ENCODE measurements around the gene SCAMP5. TPM values are rescaled to one million over a fixed set of nuclear protein-coding genes. Genes with fewer than 3 reads are reported as not detected.

SCAMP5 gene
- total and polyA plus RNA-seq, 2 of the 13 experiments (the other 11 are each of a cell fraction or from before 2014, with no cell fraction given), result 34.3 to 49.0 TPM

GRCh38 chr15:75045332-75046015 lies 50.1 kb downstream of the SCAMP5 start:
- no peak overlapping the region for H3K4me3 ChIP-seq (replicated peaks in 1 of 3; ENCODE audit: insufficient read depth in 1 of 3, low read depth in 2 of 3, low read length in 3 of 3)
- FAIRE-seq (no peak), DNase-seq (ENCODE audit: low spot score) (no peak), ATAC-seq (no peak)
- no peak overlapping the region for H2AFZ ChIP-seq (ENCODE audit: low read length)
- no peak overlapping the region for H3K9ac ChIP-seq (ENCODE audit: insufficient read depth, low read depth, low read length)
- no TSS peak for BruUV-seq (replicated peaks)
- H3K9me3 ChIP-seq (ENCODE audit: low read length), result no peaks in the 10 kb centered on the region
- H3K36me3 ChIP-seq (replicated peaks in 1 of 2; ENCODE audit: control insufficient read depth in 1 of 2, insufficient read depth in 2 of 2, low read length in 2 of 2), result peaks cover 5 to 15% of the 10 kb centered on the region in 2 experiments; a peak in 4 of 5 replicates
- H3K4me2 ChIP-seq (ENCODE audit: low read depth, low read length), result no peak overlapping the region
- POLR2A ChIA-PET, result interaction anchor here (0.9 to 3.3 kb wide), 4 partner anchors 22 to 158 kb away, joined by 3 to 58 read pairs (median 19); partner anchors contain the start of gene PPCDC
- intact Hi-C loops (cut with micrococcal nuclease; ENCODE audit: unreplicated experiment), result no loop called here
- H4K20me1 ChIP-seq (ENCODE audit: insufficient read depth, low read length), result no peaks in the 10 kb centered on the region
- H3K27me3 ChIP-seq (ENCODE audit: control insufficient read depth in 1 of 2, insufficient read depth in 2 of 2, low read length in 2 of 2), result no peaks in the 10 kb centered on the region
- WGBS (ENCODE audit: low lambda C conversion rate), result 100% methylated on average over 6 of the region's 6 CpGs
- no peak overlapping the region for H3K27ac ChIP-seq (ENCODE audit: extremely low read length, insufficient read depth, low read length)
- in situ Hi-C loops (cut with HindIII; ENCODE audit: extremely low pct_ligation_motif_present, low pct_unique_long_range_greater_than_20kb), result no loop called here
- peaks cover 64% of the 10 kb centered on the region for H3K4me1 ChIP-seq (ENCODE audit: insufficient read depth, low read length)
- TF ChIP-seq, protein P1, sequence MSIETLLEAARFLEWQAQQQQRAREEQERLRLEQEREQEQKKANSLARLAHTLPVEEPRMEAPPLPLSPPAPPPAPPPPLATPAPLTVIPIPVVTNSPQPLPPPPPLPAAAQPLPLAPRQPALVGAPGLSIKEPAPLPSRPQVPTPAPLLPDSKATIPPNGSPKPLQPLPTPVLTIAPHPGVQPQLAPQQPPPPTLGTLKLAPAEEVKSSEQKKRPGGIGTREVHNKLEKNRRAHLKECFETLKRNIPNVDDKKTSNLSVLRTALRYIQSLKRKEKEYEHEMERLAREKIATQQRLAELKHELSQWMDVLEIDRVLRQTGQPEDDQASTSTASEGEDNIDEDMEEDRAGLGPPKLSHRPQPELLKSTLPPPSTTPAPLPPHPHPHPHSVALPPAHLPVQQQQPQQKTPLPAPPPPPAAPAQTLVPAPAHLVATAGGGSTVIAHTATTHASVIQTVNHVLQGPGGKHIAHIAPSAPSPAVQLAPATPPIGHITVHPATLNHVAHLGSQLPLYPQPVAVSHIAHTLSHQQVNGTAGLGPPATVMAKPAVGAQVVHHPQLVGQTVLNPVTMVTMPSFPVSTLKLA (IDR thresholded peaks at IDR 0.05), result no peak
- TF ChIP-seq KDM3A (CRISPR knock-in tag; IDR thresholded peaks at IDR 0.05; ENCODE audit: low read depth) (no peak), ZNF121 (CRISPR knock-in tag; IDR thresholded peaks at IDR 0.05) (peak; percentile 65; the same call in 1 of the 2 replicates)
- CTCF ChIA-PET (ENCODE audit: low intra/inter-chr PET ratio, low total read pairs), result no interaction called here
- H3K79me2 ChIP-seq (ENCODE audit: insufficient read depth, low read length), result no peaks in the 10 kb centered on the region

DNA sequence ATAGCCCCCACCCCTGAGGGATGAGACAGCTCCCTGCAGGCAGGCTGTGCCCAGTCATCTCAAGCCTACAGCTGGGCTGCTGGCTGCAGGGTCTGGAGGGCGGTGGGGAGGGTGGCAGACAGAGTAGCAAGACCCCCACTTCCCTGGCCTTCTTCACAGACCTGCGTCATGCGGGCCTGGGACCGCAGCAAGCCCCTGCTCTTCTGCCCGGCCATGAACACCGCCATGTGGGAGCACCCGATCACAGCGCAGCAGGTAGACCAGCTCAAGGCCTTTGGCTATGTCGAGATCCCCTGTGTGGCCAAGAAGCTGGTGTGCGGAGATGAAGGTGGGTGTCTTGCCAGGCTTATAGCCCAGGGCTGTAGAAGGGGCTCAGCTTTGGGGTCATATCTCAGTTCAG lies 53.0 kb downstream of the SCAMP5 start:
- 100% methylated on average over 2 of the region's 10 CpGs for WGBS (ENCODE audit: low lambda C conversion rate)
- FAIRE-seq, result no peak
- intact Hi-C loops (cut with micrococcal nuclease; ENCODE audit: unreplicated experiment) (no loop called here), in situ Hi-C loops (cut with HindIII; ENCODE audit: extremely low pct_ligation_motif_present, low pct_unique_long_range_greater_than_20kb) (no loop called here)
- Histone ChIP-seq H3K79me2 (ENCODE audit: insufficient read depth, low read length) (no peaks in the 10 kb centered on the region), H3K27ac (ENCODE audit: extremely low read length, insufficient read depth, low read length) (no peak overlapping the region), H4K20me1 (ENCODE audit: insufficient read depth, low read length) (no peaks in the 10 kb centered on the region), H3K4me2 (ENCODE audit: low read depth, low read length) (no peak overlapping the region), H3K36me3 (replicated peaks in 1 of 2; ENCODE audit: control insufficient read depth in 1 of 2, insufficient read depth in 2 of 2, low read length in 2 of 2) (peaks cover 5 to 15% of the 10 kb centered on the region in 2 experiments; a peak in 4 of 5 replicates), H2AFZ (ENCODE audit: low read length) (no peak overlapping the region), H3K4me1 (ENCODE audit: insufficient read depth, low read length) (peaks cover 67% of the 10 kb centered on the region), H3K27me3 (ENCODE audit: control insufficient read depth in 1 of 2, insufficient read depth in 2 of 2, low read length in 2 of 2) (no peaks in the 10 kb centered on the region), H3K9ac (ENCODE audit: insufficient read depth, low read depth, low read length) (no peak overlapping the region), H3K4me3 (replicated peaks in 1 of 3; ENCODE audit: insufficient read depth in 1 of 3, low read depth in 2 of 3, low read length in 3 of 3) (no peak overlapping the region), H3K9me3 (ENCODE audit: low read length) (no peaks in the 10 kb centered on the region)
- BruUV-seq (replicated peaks), result no TSS peak
- no peak for ATAC-seq
- POLR2A ChIA-PET, result no interaction called here
- TF ChIP-seq, protein P2, sequence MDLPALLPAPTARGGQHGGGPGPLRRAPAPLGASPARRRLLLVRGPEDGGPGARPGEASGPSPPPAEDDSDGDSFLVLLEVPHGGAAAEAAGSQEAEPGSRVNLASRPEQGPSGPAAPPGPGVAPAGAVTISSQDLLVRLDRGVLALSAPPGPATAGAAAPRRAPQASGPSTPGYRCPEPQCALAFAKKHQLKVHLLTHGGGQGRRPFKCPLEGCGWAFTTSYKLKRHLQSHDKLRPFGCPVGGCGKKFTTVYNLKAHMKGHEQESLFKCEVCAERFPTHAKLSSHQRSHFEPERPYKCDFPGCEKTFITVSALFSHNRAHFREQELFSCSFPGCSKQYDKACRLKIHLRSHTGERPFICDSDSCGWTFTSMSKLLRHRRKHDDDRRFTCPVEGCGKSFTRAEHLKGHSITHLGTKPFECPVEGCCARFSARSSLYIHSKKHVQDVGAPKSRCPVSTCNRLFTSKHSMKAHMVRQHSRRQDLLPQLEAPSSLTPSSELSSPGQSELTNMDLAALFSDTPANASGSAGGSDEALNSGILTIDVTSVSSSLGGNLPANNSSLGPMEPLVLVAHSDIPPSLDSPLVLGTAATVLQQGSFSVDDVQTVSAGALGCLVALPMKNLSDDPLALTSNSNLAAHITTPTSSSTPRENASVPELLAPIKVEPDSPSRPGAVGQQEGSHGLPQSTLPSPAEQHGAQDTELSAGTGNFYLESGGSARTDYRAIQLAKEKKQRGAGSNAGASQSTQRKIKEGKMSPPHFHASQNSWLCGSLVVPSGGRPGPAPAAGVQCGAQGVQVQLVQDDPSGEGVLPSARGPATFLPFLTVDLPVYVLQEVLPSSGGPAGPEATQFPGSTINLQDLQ (CRISPR knock-in tag; IDR thresholded peaks at IDR 0.05), result no peak
- TF ChIP-seq AGO2 (optimal IDR thresholded peaks at IDR 0.05; ENCODE audit: low read depth, low read length), result peak; percentile 48
- DNase-seq (ENCODE audit: low spot score), result no peak
- CTCF ChIA-PET (ENCODE audit: low intra/inter-chr PET ratio, low total read pairs), result no interaction called here

Measured in HepG2 (cell line).